Measurements from ENCODE around the gene FOSB.
"Not testable (repeated sequence)": the region's sequence is repeated elsewhere in the genome, so short reads cannot be mapped to it uniquely, and the experiment has no call there.

The FOSB gene

GRCh38 chr19:45506246-45506988 lies 38.6 kb downstream of the FOSB start:
- no peak for DNase-seq (ENCODE audit: low read depth)

GRCh38 chr19:45506989-45507871 lies 39.4 kb downstream of the FOSB start, which contains the start of gene VASP:
Gene VASP (plus strand): TSS chr19:45507479. CDS start chr19:45507772, 293 bp downstream.
- DNase-seq (ENCODE audit: low read depth) = no peak

GRCh38 chr19:45507872-45508416 lies 40.1 kb downstream of the FOSB start:
- no peak for DNase-seq (ENCODE audit: low read depth)

GRCh38 chr19:45508417-45508860 lies 40.6 kb downstream of the FOSB start:
- no peak for DNase-seq (ENCODE audit: low read depth)

- DNase-seq (ENCODE audit: low read depth) = no peak
Observed at GRCh38 chr19:45508861-45509691, 41.3 kb downstream of the FOSB start.

- DNase-seq (ENCODE audit: low read depth) = no peak
Observed at GRCh38 chr19:45509692-45510015, 41.9 kb downstream of the FOSB start.

GRCh38 chr19:45510352-45510751 lies 42.6 kb downstream of the FOSB start:
- DNase-seq (ENCODE audit: low read depth) = not testable (repeated sequence)

GRCh38 chr19:45511074-45511473 lies 43.3 kb downstream of the FOSB start:
- no peak for DNase-seq (ENCODE audit: low read depth)

- no peak for DNase-seq (ENCODE audit: low read depth)
Observed at GRCh38 chr19:45512881-45513483, 45.2 kb downstream of the FOSB start.

GRCh38 chr19:45514376-45515051 lies 46.7 kb downstream of the FOSB start:
- DNase-seq (ENCODE audit: low read depth) = no peak

- DNase-seq (ENCODE audit: low read depth) = no peak
Observed at GRCh38 chr19:45515081-45515624, 47.4 kb downstream of the FOSB start.

- DNase-seq (ENCODE audit: low read depth) = no peak
Observed at GRCh38 chr19:45515807-45516401, 48.1 kb downstream of the FOSB start.

- DNase-seq (ENCODE audit: low read depth) = no peak
Observed at GRCh38 chr19:45517238-45517637, 49.4 kb downstream of the FOSB start.

- DNase-seq (ENCODE audit: low read depth) = no peak
Observed at GRCh38 chr19:45517641-45518468, 50.1 kb downstream of the FOSB start.

- DNase-seq (ENCODE audit: low read depth) = no peak
Observed at GRCh38 chr19:45518469-45518826, 50.7 kb downstream of the FOSB start.

- no peak for DNase-seq (ENCODE audit: low read depth)
Observed at GRCh38 chr19:45522010-45522941, 54.5 kb downstream of the FOSB start.

- no peak for DNase-seq (ENCODE audit: low read depth)
Observed at GRCh38 chr19:45523642-45524256, 56.0 kb downstream of the FOSB start.

GRCh38 chr19:45524575-45525129 lies 56.9 kb downstream of the FOSB start:
- no peak for DNase-seq (ENCODE audit: low read depth)

All from GM04503 (cell line).